Stimulated activated CD8-positive, alpha-beta memory T cell treated with anti-CD3 and anti-CD28 coated beads, Interleukin-12 subunit alpha, Interleukin-12 subunit beta, amount 100 ng/mL, for 24 hours (primary cell): ENCODE results near the gene RWDD2A.

Source experiments
- DNase-seq: peaks from one replicate; pipeline ENCODE4 v3.0.0-alpha.2; 2020; ENCODE audit errors: extremely low read depth

RWDD2A gene

GRCh38 chr6:83198486-83199172, 5.5 kb downstream of the RWDD2A start:
- DNase-seq: no peak

- no peak for DNase-seq
These were observed 6.2 kb downstream of the RWDD2A start for GRCh38 chr6:83199173-83199862.

GRCh38 chr6:83199863-83200225, 6.7 kb downstream of the RWDD2A start:
- DNase-seq: no peak

- DNase-seq: no peak
These were observed 8.9 kb downstream of the RWDD2A start for GRCh38 chr6:83202031-83202430.

- DNase-seq: no peak
These were observed 22.2 kb downstream of the RWDD2A start for GRCh38 chr6:83215131-83216047.

- no peak for DNase-seq
These were observed 23.6 kb downstream of the RWDD2A start for GRCh38 chr6:83216806-83217205.

GRCh38 chr6:83218646-83219045, 25.5 kb downstream of the RWDD2A start:
- DNase-seq: no peak

GRCh38 chr6:83220121-83220520, 27.0 kb downstream of the RWDD2A start:
- DNase-seq: no peak

- no peak for DNase-seq
These were observed 28.1 kb downstream of the RWDD2A start for GRCh38 chr6:83221276-83221675.

- no peak for DNase-seq
These were observed 28.8 kb downstream of the RWDD2A start for GRCh38 chr6:83221889-83222479.

GRCh38 chr6:83226517-83226916, 33.4 kb downstream of the RWDD2A start:
- no peak for DNase-seq

- DNase-seq: no peak
These were observed 38.0 kb downstream of the RWDD2A start for GRCh38 chr6:83231146-83231545.

- DNase-seq: no peak
These were observed 54.3 kb downstream of the RWDD2A start for GRCh38 chr6:83247471-83247870.
